ENCODE results near the gene GPR143.

Gene GPR143

GRCh38 chrX:9739130-9739529, 26.5 kb downstream of the GPR143 start:
- H3K4me3 ChIP-seq (replicated peaks; ENCODE audit: insufficient read depth, low read length): no peak overlapping the region

GRCh38 chrX:9738151-9738550, 27.5 kb downstream of the GPR143 start:
- Histone ChIP-seq H3K27ac (replicated peaks) (no peak overlapping the region), H3K27me3 (ENCODE audit: insufficient read depth, poor library complexity, severe bottlenecking) (no peaks in the 10 kb centered on the region), H3K4me3 (replicated peaks; ENCODE audit: insufficient read depth, low read length) (no peak overlapping the region)
- TF ChIP-seq GABPA (IDR thresholded peaks at IDR 0.05; ENCODE audit: low read depth) (no peak), POLR2AphosphoS5 (IDR thresholded peaks at IDR 0.05; ENCODE audit: low read depth) (no peak), CTCF (IDR thresholded peaks at IDR 0.05; ENCODE audit: insufficient read depth, low read length) (no peak), REST (IDR thresholded peaks at IDR 0.05; ENCODE audit: insufficient replicate concordance, low read depth) (no peak), SPI1 (IDR thresholded peaks at IDR 0.05; ENCODE audit: borderline replicate concordance, low read depth) (no peak)
- no peak for DNase-seq (ENCODE audit: low read depth in 1 of 2, low spot score in 1 of 2)

More at GRCh38 chrX:9739130-9739529, 26.5 kb downstream of the GPR143 start:
- Histone ChIP-seq H3K27ac (replicated peaks) (no peak overlapping the region), H3K27me3 (ENCODE audit: insufficient read depth, poor library complexity, severe bottlenecking) (no peaks in the 10 kb centered on the region)
- TF ChIP-seq POLR2AphosphoS5 (IDR thresholded peaks at IDR 0.05; ENCODE audit: low read depth): no peak
- TF ChIP-seq CTCF (IDR thresholded peaks at IDR 0.05; ENCODE audit: insufficient read depth, low read length): no peak
- TF ChIP-seq REST (IDR thresholded peaks at IDR 0.05; ENCODE audit: insufficient replicate concordance, low read depth): no peak
- TF ChIP-seq GABPA (IDR thresholded peaks at IDR 0.05; ENCODE audit: low read depth): no peak
- no peak for TF ChIP-seq SPI1 (IDR thresholded peaks at IDR 0.05; ENCODE audit: borderline replicate concordance, low read depth)
- DNase-seq (ENCODE audit: low read depth in 1 of 2, low spot score in 1 of 2): no peak

GRCh38 chrX:9737363-9737762, 28.3 kb downstream of the GPR143 start:
- Histone ChIP-seq H3K27ac (replicated peaks) (no peak overlapping the region), H3K27me3 (ENCODE audit: insufficient read depth, poor library complexity, severe bottlenecking) (no peaks in the 10 kb centered on the region), H3K4me3 (replicated peaks; ENCODE audit: insufficient read depth, low read length) (no peak overlapping the region)
- TF ChIP-seq POLR2AphosphoS5 (IDR thresholded peaks at IDR 0.05; ENCODE audit: low read depth) (no peak), SPI1 (IDR thresholded peaks at IDR 0.05; ENCODE audit: borderline replicate concordance, low read depth) (no peak), GABPA (IDR thresholded peaks at IDR 0.05; ENCODE audit: low read depth) (no peak), REST (IDR thresholded peaks at IDR 0.05; ENCODE audit: insufficient replicate concordance, low read depth) (no peak), CTCF (IDR thresholded peaks at IDR 0.05; ENCODE audit: insufficient read depth, low read length) (no peak)
- DNase-seq (ENCODE audit: low read depth in 1 of 2, low spot score in 1 of 2): no peak

Measured in HL-60 (cell line).